T-helper 2 cell treated with Interferon-gamma antibody and Interleukin-4, amounts not matched to agents 100 ng/mL and 5 ng/mL, for 36 hours (primary cell): ENCODE results near the gene ARL15. TPM values are rescaled to one million over a fixed set of nuclear protein-coding genes. Genes with fewer than 3 reads are reported as not detected.
"Not testable (repeated sequence)": the region's sequence is repeated elsewhere in the genome, so short reads cannot be mapped to it uniquely, and the experiment has no call there.

Experiments used
- intact Hi-C: fragments of 100-400 bp; cut with micrococcal nuclease; formaldehyde crosslinking; loops from one replicate; pipeline ENCODE4 v1.15.1; 2023
- total RNA-seq: library from RNA; stranded (reverse); gene quantifications from 2 replicates; pipeline ENCODE4 v1.2.3, GENCODE V29; 2022

ARL15 gene
- total RNA-seq, 1 donor from 2014 or later = 11.7 TPM

DNA sequence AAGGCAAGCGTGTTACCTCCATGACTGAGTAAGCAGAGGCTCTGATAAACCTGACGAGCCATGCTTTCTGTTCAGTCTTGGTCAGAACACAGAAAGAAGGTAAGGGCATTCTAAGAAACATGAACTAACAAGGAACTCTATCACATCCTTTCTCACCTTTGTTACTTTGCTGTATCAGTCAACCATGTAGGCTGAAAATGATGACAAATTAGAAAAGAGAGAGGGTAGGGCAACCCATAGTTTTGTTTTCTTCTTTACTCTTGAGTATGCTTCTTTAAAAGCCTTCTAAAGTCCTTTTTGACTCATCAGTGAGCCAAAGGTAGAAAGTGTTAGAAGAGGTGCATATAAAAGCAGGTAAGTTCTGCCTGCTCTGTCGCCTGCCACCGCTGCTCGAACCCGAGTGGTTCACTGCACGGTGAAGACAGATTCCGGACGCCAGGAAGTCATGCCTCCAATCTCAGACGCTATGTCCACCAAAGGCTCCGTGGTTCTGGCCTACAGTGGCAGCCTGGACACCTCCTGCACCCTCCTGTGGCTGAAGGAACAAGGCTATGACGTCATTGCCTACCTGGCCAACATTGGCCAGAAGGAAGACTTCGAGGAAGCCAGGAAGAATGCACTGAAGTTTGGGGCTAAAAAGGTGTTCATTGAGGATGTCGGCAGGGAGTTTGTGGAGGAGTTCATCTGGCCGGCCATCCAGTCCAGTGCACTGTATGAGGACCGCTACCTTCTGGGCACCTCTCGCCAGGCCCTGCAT lies 451.5 kb downstream of the ARL15 start:
- intact Hi-C loops = no loop called here

DNA sequence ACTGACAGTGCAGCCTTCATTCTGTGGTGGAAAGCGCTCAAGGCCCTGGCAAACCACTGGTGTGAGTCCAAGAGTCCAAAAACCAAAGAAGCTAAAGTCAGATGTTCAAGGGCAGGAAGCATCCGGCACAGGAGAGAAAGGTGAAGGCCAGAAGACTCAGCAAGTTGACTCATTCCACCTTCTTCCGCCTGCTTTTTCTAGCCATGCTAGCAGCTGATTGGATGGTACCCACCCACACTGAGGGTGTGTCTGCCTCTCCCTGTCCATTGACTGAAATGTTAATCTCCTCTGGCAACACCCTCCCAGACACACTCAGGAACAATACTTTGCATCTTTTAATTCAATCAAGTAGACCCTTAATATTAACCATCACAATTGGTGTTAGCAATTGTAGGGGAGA lies 453.9 kb downstream of the ARL15 start:
- intact Hi-C loops = no loop called here

DNA sequence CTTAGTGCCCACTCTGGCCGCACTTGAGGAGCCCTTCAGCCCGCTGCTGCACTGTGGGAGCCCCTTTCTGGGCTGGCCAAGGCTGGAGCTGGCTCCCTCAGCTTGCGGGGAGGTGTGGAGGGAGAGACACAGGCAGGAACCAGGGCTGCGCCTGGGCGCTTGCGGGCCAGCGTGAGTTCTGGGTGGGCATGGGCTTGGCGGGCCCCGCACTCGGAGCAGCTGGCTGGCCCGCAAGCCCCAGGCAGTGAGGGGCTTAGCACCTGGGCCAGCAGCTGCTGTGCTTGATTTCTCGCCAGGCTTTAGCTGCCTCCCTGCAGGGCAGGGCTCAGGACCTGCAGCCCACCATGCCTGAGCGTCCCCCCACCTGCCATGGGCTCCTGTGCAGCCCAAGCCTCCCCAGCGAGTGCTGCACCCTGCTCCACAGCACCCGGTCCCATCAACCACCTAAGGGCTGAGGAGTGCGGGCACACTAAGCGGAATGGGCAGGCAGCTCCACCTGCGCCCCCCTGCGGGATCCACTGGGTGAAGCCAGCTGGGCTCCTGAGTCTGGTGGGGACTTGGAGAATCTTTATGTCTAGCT lies 473.4 kb downstream of the ARL15 start:
- intact Hi-C loops = not testable (repeated sequence)

DNA sequence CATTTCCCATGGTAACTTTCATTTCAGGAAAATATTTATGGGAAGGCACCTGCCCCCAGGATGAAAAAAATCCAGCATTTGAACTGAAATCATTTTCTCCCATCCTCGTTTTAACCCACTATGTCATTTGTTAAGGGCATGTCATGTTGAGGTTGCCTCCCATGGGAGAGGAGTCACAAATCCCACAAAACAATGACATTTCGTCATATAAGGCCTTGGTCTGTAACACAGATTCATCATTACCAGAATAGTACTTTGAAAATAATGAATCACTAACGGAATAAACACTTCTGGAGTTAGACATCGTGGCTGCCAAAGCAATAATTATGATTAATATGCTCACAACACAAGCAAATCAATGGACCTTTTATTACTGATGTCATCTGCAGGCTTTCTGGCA lies 475.9 kb downstream of the ARL15 start:
- intact Hi-C loops = no loop called here

Other genes starting within 250 kb of the ARL15 start
- not detected in 2 replicates for gene HSPB3, start 145.1 kb upstream of the ARL15 start, total RNA-seq
- 18.1 and 18.5 TPM in 2 replicates for gene SNX18, start 207.2 kb upstream of the ARL15 start, total RNA-seq